Sigmoid colon (tissue), 4 donors: ENCODE data around the gene EXOC6.

Source experiments
- EP300 ChIP-seq, 4 donors: sonication (generic); formaldehyde crosslinking; IDR thresholded peaks; one replicate each; pipeline ENCODE4 v1.6.1; 2017; ENCODE audit warnings: antibody characterized with exemption in 4 of 4
- TF ChIP-seq, protein P1 (sequence below), 4 experiments: fragments of 450-650 bp in 3 of 4; fragments of 200-600 bp in 1 of 4; IDR thresholded peaks; one replicate each; pipeline ENCODE4 v1.5.1; 2016 to 2019; ENCODE audit warnings: antibody characterized with exemption in 4 of 4, mild to moderate bottlenecking in 3 of 4, moderate library complexity in 2 of 4

DNA sequence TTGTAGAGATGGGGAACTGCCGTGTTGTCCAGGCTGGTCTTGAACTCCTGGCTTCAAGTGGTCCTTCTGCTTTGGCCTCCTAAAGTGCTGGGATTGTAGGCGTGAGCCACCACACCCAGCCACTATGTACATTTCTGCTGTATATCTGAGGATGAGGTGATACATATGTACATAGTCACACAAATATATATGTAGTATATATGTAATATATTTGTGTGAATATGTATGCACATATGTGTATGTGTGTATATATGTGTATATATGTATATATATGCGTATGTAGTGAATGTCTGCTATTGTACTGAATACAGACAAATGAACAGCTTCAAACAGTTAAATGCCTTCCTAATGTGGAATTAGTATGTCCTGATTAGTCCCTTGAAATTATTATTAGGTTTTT is 70.3 kb downstream of the EXOC6 start:
- no peak for TF ChIP-seq EP300 (IDR thresholded peaks at IDR 0.05)
- TF ChIP-seq, protein P1, sequence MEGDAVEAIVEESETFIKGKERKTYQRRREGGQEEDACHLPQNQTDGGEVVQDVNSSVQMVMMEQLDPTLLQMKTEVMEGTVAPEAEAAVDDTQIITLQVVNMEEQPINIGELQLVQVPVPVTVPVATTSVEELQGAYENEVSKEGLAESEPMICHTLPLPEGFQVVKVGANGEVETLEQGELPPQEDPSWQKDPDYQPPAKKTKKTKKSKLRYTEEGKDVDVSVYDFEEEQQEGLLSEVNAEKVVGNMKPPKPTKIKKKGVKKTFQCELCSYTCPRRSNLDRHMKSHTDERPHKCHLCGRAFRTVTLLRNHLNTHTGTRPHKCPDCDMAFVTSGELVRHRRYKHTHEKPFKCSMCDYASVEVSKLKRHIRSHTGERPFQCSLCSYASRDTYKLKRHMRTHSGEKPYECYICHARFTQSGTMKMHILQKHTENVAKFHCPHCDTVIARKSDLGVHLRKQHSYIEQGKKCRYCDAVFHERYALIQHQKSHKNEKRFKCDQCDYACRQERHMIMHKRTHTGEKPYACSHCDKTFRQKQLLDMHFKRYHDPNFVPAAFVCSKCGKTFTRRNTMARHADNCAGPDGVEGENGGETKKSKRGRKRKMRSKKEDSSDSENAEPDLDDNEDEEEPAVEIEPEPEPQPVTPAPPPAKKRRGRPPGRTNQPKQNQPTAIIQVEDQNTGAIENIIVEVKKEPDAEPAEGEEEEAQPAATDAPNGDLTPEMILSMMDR (IDR thresholded peaks at IDR 0.05) = no peak
